Germinal center (tissue), 1 donor: ENCODE measurements around the gene DGAT2.
A peak's percentile ranks its signal among the peaks of the same experiment; 100 is the strongest.

Source experiments
- DNase-seq: peaks from one replicate; pipeline ENCODE4 v3.0.0; 2012; ENCODE audit warnings: mixed read lengths, low spot score

The DGAT2 gene

GRCh38 chr11:75801362-75802020, 32.9 kb downstream of the DGAT2 start:
- DNase-seq = no peak

GRCh38 chr11:75802021-75802912, 33.7 kb downstream of the DGAT2 start:
- DNase-seq = no peak

DNA sequence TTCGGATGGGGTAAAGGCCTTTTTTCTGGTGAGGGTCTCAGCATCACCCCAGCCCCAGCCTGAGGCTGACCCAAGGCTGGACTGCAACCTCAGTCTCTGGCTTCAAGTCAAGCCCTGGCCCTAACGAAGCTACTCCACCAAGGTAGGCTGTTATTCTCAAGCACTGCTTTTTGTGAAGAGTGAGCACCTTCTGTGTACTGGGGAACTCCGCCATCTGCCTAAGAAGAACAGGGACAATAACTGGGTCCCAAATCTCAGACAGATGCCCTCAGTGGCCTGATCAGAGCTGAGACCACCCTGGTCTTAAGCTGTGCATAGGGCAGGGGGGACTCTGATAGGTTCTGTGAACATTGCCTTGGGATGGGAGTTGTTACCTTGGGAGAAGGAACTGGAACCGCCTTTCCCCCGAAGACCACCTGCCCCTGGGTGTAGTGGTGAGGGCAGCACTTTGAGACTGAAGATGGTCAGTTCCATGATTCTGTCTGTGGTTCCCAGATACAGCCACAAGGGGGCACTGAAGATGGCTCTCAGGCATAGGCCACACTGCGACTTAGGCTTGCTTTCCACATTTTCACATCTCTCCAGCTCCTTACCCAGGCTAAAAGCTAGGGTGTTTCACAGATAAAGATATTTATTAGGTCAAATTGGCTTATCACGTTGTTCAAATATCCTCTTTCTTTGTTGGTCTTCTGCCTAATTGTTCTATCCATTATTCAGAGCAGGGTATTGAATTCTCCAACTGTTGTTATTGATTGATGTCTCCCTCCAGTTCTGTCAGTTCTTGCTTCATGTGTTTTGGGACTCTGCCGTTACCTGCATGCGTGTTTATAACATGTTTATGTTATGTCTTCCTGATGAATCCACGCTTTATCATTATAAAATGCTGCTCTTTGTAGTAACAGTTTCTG, 34.6 kb downstream of the DGAT2 start:
- peak; percentile 80 for DNase-seq

DNA sequence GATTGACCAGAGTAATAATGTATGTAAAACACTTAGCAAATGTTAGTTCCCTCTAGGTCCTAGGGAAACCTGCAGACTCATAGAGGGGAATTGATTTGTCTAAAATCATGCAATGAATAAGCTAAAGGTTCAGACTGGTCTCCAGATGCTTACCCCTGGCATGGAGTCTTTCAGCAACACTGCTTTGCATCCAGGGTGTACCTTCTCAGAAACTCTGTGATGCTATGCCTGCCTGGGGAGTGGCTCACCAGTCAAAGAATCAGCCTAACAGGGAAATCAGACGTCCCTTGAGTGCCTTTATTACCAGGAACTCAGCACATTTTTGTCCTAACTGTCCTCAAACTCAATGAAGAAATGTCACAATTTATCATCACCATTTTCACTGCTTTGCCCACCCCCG, 40.5 kb downstream of the DGAT2 start:
- DNase-seq = no peak

GRCh38 chr11:75809991-75810390, 41.4 kb downstream of the DGAT2 start:
- no peak for DNase-seq

DNA sequence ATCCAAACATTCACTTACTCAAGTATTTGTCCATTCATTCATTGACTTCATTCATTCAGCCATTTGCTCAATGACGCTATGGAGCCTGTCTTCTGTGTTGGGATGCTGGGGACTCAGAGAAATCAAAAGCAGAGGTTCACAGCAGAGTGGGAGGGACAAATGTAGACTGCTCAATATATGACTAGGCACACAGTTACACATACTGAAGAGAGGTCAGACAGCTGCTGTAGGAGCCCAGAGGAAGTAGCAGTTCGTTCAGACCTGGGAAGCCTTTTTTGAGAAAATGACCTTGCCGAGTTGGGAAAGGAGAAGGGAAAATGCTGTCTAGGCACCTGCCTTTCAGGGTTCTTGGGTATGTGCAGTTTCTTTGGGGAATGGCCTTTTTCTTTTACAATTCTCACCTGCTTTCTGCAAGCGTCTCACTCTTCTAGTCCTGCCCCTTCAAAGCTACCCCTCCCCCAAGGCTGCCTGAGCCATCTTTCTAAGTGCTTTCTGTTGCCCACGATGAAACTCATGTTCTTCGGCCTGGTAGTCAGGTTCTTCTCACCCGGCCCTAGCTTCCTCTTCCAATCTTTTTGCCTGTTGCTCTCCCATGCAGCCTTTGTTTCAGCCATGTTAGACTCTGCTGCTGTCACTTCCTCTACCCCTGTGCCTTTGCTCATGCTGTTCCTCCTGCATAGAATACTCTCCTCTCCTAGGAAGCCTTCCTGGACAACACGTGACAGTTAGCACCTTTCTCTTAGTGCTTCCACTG, 42.2 kb downstream of the DGAT2 start:
- no peak for DNase-seq

DNA sequence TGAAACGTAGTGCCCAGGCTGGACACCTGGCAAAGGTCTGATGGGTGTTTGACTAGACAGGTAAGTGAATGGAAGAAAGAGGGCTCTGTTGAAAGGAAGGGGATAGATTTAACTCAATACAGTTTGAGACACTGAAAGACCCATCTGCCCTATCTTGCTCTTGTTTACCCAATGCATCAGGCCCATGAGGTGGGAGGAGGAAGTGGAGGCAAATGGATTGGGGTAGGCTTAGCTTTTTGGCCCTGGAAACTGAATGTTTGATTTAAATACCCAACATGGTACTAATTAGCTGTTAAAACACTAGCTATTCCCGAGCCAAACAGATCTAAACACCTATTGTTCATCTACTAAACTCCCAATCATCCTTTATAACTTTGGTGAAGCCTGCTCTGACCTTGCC, 42.9 kb downstream of the DGAT2 start:
- no peak for DNase-seq

- no peak for DNase-seq
Measured at GRCh38 chr11:75812542-75813040, 44.0 kb downstream of the DGAT2 start.

- DNase-seq = no peak
Measured at GRCh38 chr11:75813124-75813523, 44.5 kb downstream of the DGAT2 start.

GRCh38 chr11:75813622-75814039, 45.1 kb downstream of the DGAT2 start:
- DNase-seq = no peak

DNA sequence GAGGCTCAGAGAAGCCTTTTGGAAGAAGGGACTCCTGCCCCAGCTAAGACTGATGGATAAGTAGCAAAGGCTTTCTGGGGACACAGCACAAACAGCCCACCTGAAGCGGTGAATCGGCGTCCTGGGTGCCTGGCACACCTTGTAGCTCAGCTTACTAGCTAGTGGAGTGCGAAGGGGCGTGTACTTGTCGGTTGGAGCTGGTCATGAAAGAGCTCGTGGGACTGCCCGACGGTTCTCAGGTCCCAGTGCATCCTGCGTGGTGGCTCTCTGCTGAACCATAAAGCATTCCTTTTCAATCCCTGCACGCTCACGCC, 45.7 kb downstream of the DGAT2 start:
- no peak for DNase-seq

DNA sequence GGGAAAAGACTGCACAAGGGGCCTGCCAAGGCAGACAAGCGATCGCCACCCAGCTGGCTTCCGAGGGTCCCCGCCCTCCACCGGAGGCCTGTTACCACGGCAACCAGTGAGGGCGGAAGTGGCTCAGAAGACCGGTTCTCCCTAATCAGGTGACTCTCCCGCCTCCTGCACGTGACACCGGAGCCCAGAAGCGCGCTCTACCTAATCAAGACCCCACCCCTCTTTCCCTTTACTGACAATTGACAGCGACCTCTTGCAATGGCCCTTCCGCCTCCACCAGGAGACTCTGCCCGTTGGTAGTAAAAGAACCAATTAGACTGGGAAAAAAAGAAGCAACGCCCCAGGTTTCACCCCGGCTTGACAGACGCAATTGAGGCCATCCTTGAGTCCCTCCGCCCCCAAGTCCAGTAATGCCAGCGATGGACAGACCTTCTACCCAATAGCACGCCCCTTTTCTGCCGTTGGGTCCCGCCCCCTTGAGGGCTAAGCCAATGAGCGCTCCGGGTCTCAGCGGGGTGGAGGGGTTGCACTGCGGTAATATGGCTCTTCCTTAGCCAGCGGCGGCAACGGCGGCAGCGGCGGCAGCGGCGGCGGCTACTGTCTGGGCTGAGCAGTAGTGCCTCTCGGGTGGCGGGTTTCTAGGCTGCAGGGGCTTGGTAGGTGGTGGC, 46.2 kb downstream of the DGAT2 start, which contains the start of gene UVRAG:
UVRAG (plus strand) TSS at position 534 of the 668 bp plus-strand sequence. CDS start 198 bp downstream, outside the sequence.
- DNase-seq = peak; percentile 100

DNA sequence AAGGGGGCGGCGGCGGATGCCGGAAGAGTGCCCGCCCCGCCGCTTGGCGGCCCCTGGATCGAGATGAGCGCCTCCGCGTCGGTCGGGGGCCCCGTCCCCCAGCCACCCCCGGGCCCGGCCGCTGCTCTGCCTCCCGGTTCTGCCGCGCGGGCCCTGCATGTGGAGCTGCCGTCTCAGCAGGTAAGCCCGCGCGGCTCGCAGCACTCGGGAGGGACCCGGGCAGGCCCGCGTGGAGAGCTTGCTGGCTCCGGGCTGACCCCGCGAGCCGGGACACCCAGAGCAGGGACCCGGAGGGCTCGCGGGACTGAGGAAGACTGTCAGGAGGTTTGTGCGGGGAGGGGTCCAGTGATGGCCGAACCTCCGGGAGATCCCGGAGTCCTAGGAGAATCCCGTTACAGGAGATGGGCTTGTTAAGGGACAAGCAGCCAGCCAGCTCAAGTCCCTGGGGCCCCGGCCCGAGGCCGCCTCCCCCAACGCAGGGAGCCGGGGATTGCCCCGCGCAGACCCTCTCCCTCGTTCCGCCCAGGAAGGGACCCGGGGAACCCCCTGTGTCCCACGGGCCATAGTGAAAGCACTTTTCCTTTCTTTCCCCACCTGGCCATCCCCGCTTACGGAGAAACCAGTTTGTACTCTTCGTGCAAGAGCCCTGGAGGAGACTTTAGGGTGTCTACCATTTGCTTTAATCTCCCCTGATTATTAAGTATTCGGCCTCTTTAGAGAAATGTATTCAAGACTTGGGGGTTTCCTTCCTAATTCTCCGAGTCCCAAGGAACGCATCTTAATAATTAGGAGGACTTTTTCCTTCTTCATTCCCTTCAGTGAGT, 47.0 kb downstream of the DGAT2 start:
- peak; percentile 54 for DNase-seq

GRCh38 chr11:75816561-75817239, 48.1 kb downstream of the DGAT2 start:
- no peak for DNase-seq

DNA sequence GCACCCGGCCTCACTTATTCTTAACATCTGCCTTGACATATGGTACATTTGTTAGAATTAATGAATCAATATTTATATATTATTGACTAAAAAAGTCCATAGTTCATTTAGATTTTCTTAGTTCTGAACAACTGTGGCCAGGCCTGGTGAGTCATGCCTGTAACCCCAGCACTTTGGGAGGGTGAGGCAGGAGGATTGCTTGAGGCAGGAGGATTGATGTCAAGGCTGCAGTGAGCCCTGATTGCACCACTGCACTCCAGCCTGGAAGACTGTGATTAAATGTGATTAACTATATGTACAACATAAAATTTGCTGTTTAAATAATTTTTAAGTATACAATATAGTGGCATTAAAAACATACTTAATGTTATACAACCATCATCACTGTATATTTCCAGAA, 52.1 kb downstream of the DGAT2 start:
- DNase-seq = no peak

DNA sequence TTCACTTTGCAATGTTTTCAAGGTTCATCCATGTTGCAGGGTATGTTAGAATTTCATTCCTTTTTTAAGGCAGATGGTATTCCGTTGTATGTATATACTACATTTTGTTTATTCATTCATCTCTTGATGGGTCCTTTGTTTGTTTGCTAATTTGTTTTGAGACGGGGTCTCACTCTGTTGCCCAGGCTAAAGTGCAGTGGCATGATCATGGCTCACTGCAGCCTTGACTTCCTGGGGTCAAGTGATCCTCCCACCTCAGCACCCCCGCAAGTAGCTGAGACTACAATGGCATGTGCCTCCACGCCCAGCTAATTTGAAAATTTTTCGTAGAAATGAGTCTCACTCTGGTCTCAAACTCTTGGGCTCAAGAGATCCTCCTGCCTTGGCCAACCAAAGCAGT, 52.6 kb downstream of the DGAT2 start:
- DNase-seq = no peak

- no peak for DNase-seq
Measured at GRCh38 chr11:75822541-75822940, 54.0 kb downstream of the DGAT2 start.

DNA sequence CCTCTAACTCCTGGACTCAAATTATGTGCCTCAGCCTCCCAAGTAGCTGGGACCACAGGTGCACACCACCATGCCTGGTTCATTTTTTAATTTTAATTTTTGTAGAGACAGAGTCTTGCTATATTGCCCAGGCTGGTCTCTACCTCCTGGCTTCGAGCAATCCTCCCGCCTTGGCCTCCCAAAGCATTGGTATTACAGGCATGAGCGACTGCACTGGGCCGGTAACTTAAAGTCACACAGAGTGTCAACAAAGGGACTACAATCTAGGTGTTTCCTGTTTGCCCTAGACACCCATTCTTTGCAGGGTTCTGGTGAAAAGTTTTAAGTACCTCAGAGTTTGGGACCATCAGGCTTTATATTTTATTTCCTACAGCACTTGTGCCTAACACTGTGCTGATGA, 54.8 kb downstream of the DGAT2 start:
- DNase-seq = no peak

- DNase-seq = no peak
Measured at GRCh38 chr11:75823946-75824345, 55.4 kb downstream of the DGAT2 start.
